Tibial nerve (tissue), 4 donors: Measurements from ENCODE around the gene CTXN1.

Source experiments
- EP300 ChIP-seq, 2 donors: sonication (generic); formaldehyde crosslinking; IDR thresholded peaks; one replicate each; pipeline ENCODE4 v1.6.1; 2017; ENCODE audit warnings: antibody characterized with exemption in 2 of 2, mild to moderate bottlenecking in 1 of 2
- POLR2A ChIP-seq, 2 donors: fragments of 450-650 bp; IDR thresholded peaks; one replicate each; pipeline ENCODE4 v1.6.1; 2017; ENCODE audit warnings: antibody characterized with exemption in 2 of 2, mild to moderate bottlenecking in 2 of 2, moderate library complexity in 2 of 2
- TF ChIP-seq, protein P1 (sequence below), 5 experiments: fragments of 200-600 bp in 3 of 5; fragments of 450-650 bp in 2 of 5; sonication (generic) in 3 of 5; IDR thresholded peaks; one replicate each; pipeline ENCODE4 v1.5.1; 2016 to 2019; ENCODE audit warnings: antibody characterized with exemption in 5 of 5, mild to moderate bottlenecking in 3 of 5, moderate library complexity in 2 of 5

- TF ChIP-seq, protein P1, sequence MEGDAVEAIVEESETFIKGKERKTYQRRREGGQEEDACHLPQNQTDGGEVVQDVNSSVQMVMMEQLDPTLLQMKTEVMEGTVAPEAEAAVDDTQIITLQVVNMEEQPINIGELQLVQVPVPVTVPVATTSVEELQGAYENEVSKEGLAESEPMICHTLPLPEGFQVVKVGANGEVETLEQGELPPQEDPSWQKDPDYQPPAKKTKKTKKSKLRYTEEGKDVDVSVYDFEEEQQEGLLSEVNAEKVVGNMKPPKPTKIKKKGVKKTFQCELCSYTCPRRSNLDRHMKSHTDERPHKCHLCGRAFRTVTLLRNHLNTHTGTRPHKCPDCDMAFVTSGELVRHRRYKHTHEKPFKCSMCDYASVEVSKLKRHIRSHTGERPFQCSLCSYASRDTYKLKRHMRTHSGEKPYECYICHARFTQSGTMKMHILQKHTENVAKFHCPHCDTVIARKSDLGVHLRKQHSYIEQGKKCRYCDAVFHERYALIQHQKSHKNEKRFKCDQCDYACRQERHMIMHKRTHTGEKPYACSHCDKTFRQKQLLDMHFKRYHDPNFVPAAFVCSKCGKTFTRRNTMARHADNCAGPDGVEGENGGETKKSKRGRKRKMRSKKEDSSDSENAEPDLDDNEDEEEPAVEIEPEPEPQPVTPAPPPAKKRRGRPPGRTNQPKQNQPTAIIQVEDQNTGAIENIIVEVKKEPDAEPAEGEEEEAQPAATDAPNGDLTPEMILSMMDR (IDR thresholded peaks at IDR 0.05): no peak
- no peak for TF ChIP-seq POLR2A (IDR thresholded peaks at IDR 0.05)
- TF ChIP-seq EP300 (IDR thresholded peaks at IDR 0.05): no peak
These were observed 43.6 kb upstream of the CTXN1 start for GRCh38 chr19:7969555-7969939.
